ENCODE results near the gene HELZ. TPM values are rescaled to one million over a fixed set of nuclear protein-coding genes. Genes with fewer than 3 reads are reported as not detected.

HELZ gene
- total RNA-seq, 1 experiment from 2014 or later = 40.5 TPM

DNA sequence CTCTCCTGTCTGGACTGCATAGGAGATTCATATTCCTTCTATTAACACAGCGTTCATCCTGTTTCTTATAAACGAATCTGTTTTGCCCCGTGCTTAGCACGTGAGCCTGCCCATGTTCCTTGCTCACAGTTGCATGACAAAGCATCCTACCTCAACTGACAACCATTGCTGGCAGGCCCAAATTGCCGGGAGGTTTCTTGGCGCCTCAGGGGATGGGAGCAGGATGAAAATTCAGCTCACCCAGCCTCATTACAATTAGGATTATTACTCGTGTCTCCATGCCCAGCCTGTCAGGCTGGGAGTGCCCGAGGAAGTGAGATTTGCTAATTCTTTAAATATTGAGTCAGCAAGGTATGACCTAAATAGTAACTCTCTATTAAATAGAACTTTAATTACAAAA, 36.7 kb upstream of the HELZ start:
- Histone ChIP-seq H3K27me3 (ENCODE audit: insufficient read depth, low read length) (no peaks in the 10 kb centered on the region), H3K9ac (ENCODE audit: low read length) (no peak overlapping the region), H3K36me3 (ENCODE audit: control insufficient read depth in 1 of 2, insufficient read depth in 2 of 2, low read length in 2 of 2) (no peaks in the 10 kb centered on the region), H4K20me1 (ENCODE audit: insufficient read depth) (no peaks in the 10 kb centered on the region), H2AFZ (ENCODE audit: low read depth, low read length, poor library complexity, severe bottlenecking) (no peak overlapping the region), H3K27ac (ENCODE audit: low read depth, low read length) (no peak overlapping the region), H3K9me3 (ENCODE audit: control insufficient read depth in 1 of 2, insufficient read depth in 1 of 2, low read depth in 1 of 2, low read length in 2 of 2) (no peaks in the 10 kb centered on the region), H3K4me1 (ENCODE audit: control insufficient read depth in 1 of 2, insufficient read depth in 2 of 2, low read length in 2 of 2) (peaks cover 3 to 18% of the 10 kb centered on the region in 2 experiments; a peak in 3 of 4 replicates), H3K4me2 (ENCODE audit: low read length) (no peak overlapping the region), H3K4me3 (replicated peaks in 1 of 2; ENCODE audit: low read depth in 1 of 2, low read length in 2 of 2) (no peak overlapping the region), H3K9me2 (ENCODE audit: insufficient read depth) (no peaks in the 10 kb centered on the region), H3K79me2 (ENCODE audit: insufficient read depth, low read length) (no peaks in the 10 kb centered on the region)
- intact Hi-C loops (cut with micrococcal nuclease) = no loop called here
- no peak for TF ChIP-seq JUND (IDR thresholded peaks at IDR 0.05)
- TF ChIP-seq TCF7L2 (IDR thresholded peaks at IDR 0.05; ENCODE audit: borderline replicate concordance, extremely low read depth, insufficient read depth, insufficient read length) = no peak
- TF ChIP-seq POLR2A (IDR thresholded peaks at IDR 0.05; ENCODE audit: borderline replicate concordance, extremely low read depth, insufficient read depth, insufficient read length) = no peak
- no peak for TF ChIP-seq CEBPB (IDR thresholded peaks at IDR 0.05; ENCODE audit: low read depth)
- no peak for TF ChIP-seq SP1 (IDR thresholded peaks at IDR 0.05; ENCODE audit: low read depth)
- TF ChIP-seq EZH2 (IDR thresholded peaks at IDR 0.05) = no peak
- no peak for TF ChIP-seq SRF (IDR thresholded peaks at IDR 0.05; ENCODE audit: low read depth)
- CTCF ChIA-PET = interaction anchor here (1.5 kb wide), 1 partner anchor 9 kb away, joined by 6 read pairs; no protein-coding TSS in a partner anchor
- RAD21 ChIA-PET (ENCODE audit: low non-redundant PET in 1 of 2, low total read pairs in 2 of 2, uncharacterized antibody in 2 of 2, unreplicated experiment in 2 of 2) = no interaction called here
- DNase-seq (ENCODE audit: low read depth, low spot score) (no peak), ATAC-seq (no peak)
- BruUV-seq (replicated peaks) = no TSS peak
- POLR2A ChIA-PET = no interaction called here

DNA sequence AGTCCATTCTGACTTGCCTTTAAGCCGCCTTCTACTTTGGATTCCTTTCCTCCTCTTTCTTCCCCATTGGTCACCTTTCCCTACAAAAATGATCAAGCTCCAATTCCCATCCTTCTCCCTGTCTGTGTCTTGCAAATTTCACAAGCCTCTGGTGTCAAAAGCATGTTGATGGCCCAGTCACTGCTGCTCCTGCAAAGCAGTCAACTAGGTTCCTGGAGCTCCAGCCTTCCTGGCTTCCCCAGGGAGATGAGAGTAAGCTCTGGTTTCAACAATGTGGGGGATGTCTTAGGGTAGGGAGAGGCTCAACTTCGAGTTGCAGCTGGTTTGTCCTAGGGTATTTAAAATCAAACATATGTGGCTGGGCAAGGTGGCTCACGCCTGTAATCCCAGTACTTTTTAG, 36.1 kb upstream of the HELZ start:
- ATAC-seq = no peak
- H2AFZ ChIP-seq (ENCODE audit: low read depth, low read length, poor library complexity, severe bottlenecking) = no peak overlapping the region
- no peak overlapping the region for H3K27ac ChIP-seq (ENCODE audit: low read depth, low read length)
- intact Hi-C loops (cut with micrococcal nuclease) = no loop called here
- no peaks in the 10 kb centered on the region for H3K9me2 ChIP-seq (ENCODE audit: insufficient read depth)
- ChIA-PET POLR2A (no interaction called here), RAD21 (ENCODE audit: low non-redundant PET in 1 of 2, low total read pairs in 2 of 2, uncharacterized antibody in 2 of 2, unreplicated experiment in 2 of 2) (no interaction called here), CTCF (interaction anchor here (1.5 kb wide), 1 partner anchor 8 kb away, joined by 6 read pairs; no protein-coding TSS in a partner anchor)
- TF ChIP-seq, protein P1, sequence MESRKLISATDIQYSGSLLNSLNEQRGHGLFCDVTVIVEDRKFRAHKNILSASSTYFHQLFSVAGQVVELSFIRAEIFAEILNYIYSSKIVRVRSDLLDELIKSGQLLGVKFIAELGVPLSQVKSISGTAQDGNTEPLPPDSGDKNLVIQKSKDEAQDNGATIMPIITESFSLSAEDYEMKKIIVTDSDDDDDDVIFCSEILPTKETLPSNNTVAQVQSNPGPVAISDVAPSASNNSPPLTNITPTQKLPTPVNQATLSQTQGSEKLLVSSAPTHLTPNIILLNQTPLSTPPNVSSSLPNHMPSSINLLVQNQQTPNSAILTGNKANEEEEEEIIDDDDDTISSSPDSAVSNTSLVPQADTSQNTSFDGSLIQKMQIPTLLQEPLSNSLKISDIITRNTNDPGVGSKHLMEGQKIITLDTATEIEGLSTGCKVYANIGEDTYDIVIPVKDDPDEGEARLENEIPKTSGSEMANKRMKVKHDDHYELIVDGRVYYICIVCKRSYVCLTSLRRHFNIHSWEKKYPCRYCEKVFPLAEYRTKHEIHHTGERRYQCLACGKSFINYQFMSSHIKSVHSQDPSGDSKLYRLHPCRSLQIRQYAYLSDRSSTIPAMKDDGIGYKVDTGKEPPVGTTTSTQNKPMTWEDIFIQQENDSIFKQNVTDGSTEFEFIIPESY (IDR thresholded peaks at IDR 0.05; ENCODE audit: extremely low read depth, insufficient replicate concordance, low read length) = no peak
- no peak for TF ChIP-seq EGR1 (IDR thresholded peaks at IDR 0.05; ENCODE audit: low read depth)
- TF ChIP-seq ZFX (IDR thresholded peaks at IDR 0.05) = 0 out of 2 replicates have a peak, but pooled peaks have one; percentile 8
- no peaks in the 10 kb centered on the region for H3K9me3 ChIP-seq (ENCODE audit: control insufficient read depth in 1 of 2, insufficient read depth in 1 of 2, low read depth in 1 of 2, low read length in 2 of 2)
- no peak for DNase-seq (ENCODE audit: low read depth, low spot score)
- peaks cover 3 to 11% of the 10 kb centered on the region in 2 experiments; a peak in 3 of 4 replicates for H3K4me1 ChIP-seq (ENCODE audit: control insufficient read depth in 1 of 2, insufficient read depth in 2 of 2, low read length in 2 of 2)
- no peaks in the 10 kb centered on the region for H3K36me3 ChIP-seq (ENCODE audit: control insufficient read depth in 1 of 2, insufficient read depth in 2 of 2, low read length in 2 of 2)
- no peaks in the 10 kb centered on the region for H3K27me3 ChIP-seq (ENCODE audit: insufficient read depth, low read length)
- no peak overlapping the region for H3K9ac ChIP-seq (ENCODE audit: low read length)
- no peak overlapping the region for H3K4me3 ChIP-seq (replicated peaks in 1 of 2; ENCODE audit: low read depth in 1 of 2, low read length in 2 of 2)
- no peaks in the 10 kb centered on the region for H3K79me2 ChIP-seq (ENCODE audit: insufficient read depth, low read length)
- BruUV-seq (replicated peaks) = no TSS peak
- no peaks in the 10 kb centered on the region for H4K20me1 ChIP-seq (ENCODE audit: insufficient read depth)
- H3K4me2 ChIP-seq (ENCODE audit: low read length) = no peak overlapping the region
